Naive thymus-derived CD8-positive, alpha-beta T cell (primary cell): ENCODE results near the gene BID. TPM values are rescaled to one million over a fixed set of nuclear protein-coding genes. Genes with fewer than 3 reads are reported as not detected.
"Not testable (repeated sequence)": the region's sequence is repeated elsewhere in the genome, so short reads cannot be mapped to it uniquely, and the experiment has no call there.

Source experiments
- ATAC-seq, 2 donors: fragments of 150-1000 bp; cut with Tn5 transposase in 1 of 2; sonication (Bioruptor Pico), chemical (Tn5 transposase) in 1 of 2; 1 replicate in 1 of 2; 2 replicates in 1 of 2; pipeline ENCODE4 v1.10.0; 2021; ENCODE audit warnings: mild to moderate bottlenecking in 2 of 2, moderate library complexity in 2 of 2
- POLR2A ChIA-PET: fragments of 350-600 bp; sonication (Branson Sonifier 250); formaldehyde crosslinking; loops from one replicate; lab custom pipeline; 2021; ENCODE audit warnings: antibody characterized with exemption; lab: Charles Lee
- DNase-seq, 10 donors: peaks; one replicate each; pipeline versions ENCODE4 v3.0.0 to v3.0.0-alpha.2; 2020 to 2022
- H3K27ac Mint-ChIP-seq, 10 donors: one replicate each; pipeline ENCODE4 v1.8.0; 2020 to 2022; ENCODE audit warnings: mild to moderate bottlenecking in 10 of 10, mixed read lengths in 10 of 10, moderate library complexity in 4 of 10, inconsistent platforms in 1 of 10
- H3K27me3 Mint-ChIP-seq, 5 donors: one replicate each; pipeline ENCODE4 v1.8.0; 2021 to 2022; ENCODE audit warnings: mixed read lengths in 5 of 5
- H3K36me3 Mint-ChIP-seq, 3 donors: one replicate each; pipeline ENCODE4 v1.8.0; 2020 to 2022; ENCODE audit warnings: mixed read lengths in 3 of 3, mild to moderate bottlenecking in 2 of 3, inconsistent platforms in 1 of 3
- H3K4me1 Mint-ChIP-seq, 4 donors: one replicate each; pipeline ENCODE4 v1.8.0; 2021 to 2022; ENCODE audit warnings: mixed read lengths in 4 of 4
- H3K4me3 Mint-ChIP-seq, 10 donors: one replicate each; pipeline ENCODE4 v1.8.0; 2020 to 2022; ENCODE audit warnings: mild to moderate bottlenecking in 10 of 10, mixed read lengths in 10 of 10, moderate library complexity in 6 of 10, inconsistent platforms in 1 of 10
- H3K9me3 Mint-ChIP-seq, 9 donors: one replicate each; pipeline ENCODE4 v1.8.0; 2020 to 2022; ENCODE audit warnings: mixed read lengths in 9 of 9, mild to moderate bottlenecking in 3 of 9, inconsistent platforms in 1 of 9, moderate library complexity in 1 of 9
- polyA plus RNA-seq, 3 donors: library from polyadenylated mRNA; unstranded; fragments of 300-500 nt; fragmentation: Illumina TruSeq; gene quantifications; one replicate each; pipeline ENCODE4 v1.2.3, GENCODE V29; 2021
- total RNA-seq, 8 experiments: library from RNA in 2 of 8; stranded (reverse) in 2 of 8; gene quantifications; one replicate each; pipeline ENCODE4 v1.2.3 and lab custom pipeline; 2021 to 2026

BID gene
- total and polyA plus RNA-seq, 5 experiments from 2014 or later: 22.3 to 84.1 (median 67.0) TPM

GRCh38 chr22:17716529-17716928, 57.7 kb downstream of the BID start:
- Mint-ChIP-seq H3K27me3 (no peaks in the 10 kb centered on the region), H3K36me3 (peaks cover 0 to 23% (median 8%) of the 10 kb centered on the region in 3 donors), H3K9me3 (no peaks in the 10 kb centered on the region), H3K27ac (peak overlapping the region in 1 of 10 donors; percentile 11), H3K4me1 (peaks cover 0 to 6% (median 2%) of the 10 kb centered on the region in 4 donors), H3K4me3 (no peak overlapping the region)
- POLR2A ChIA-PET: interaction anchor here (0.6 kb wide), 1 partner anchor 300 kb away, joined by 6 read pairs; no protein-coding TSS in a partner anchor
- no peak for ATAC-seq
- no peak for DNase-seq

DNA sequence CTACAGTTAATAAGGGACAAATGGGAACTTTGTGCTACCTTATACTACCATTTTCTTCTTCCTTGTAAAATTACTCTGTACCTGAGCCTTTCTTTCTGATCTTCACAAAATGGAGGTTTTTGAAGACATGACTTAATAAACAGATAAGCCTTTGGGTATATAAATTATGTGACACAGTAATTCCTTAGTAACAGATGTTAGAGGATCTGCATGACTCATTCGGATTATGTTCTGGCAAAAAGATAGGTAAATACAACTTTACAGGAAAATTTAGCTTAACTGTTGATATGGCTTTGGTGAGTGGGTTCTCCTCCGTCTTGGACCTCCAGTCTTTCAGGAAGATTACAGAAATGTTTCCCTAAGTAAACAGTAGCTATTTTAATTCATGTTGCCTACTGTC, 61.8 kb downstream of the BID start:
- peak overlapping the region in 1 of 10 donors; percentile 37 for H3K27ac Mint-ChIP-seq
- no peaks in the 10 kb centered on the region for H3K27me3 Mint-ChIP-seq
- no peaks in the 10 kb centered on the region for H3K9me3 Mint-ChIP-seq
- no peak for ATAC-seq
- peaks cover 0 to 6% (median 2%) of the 10 kb centered on the region in 4 donors for H3K4me1 Mint-ChIP-seq
- POLR2A ChIA-PET: no interaction called here
- no peak overlapping the region for H3K4me3 Mint-ChIP-seq
- DNase-seq: no peak
- peaks cover 0 to 34% (median 8%) of the 10 kb centered on the region in 3 donors for H3K36me3 Mint-ChIP-seq

DNA sequence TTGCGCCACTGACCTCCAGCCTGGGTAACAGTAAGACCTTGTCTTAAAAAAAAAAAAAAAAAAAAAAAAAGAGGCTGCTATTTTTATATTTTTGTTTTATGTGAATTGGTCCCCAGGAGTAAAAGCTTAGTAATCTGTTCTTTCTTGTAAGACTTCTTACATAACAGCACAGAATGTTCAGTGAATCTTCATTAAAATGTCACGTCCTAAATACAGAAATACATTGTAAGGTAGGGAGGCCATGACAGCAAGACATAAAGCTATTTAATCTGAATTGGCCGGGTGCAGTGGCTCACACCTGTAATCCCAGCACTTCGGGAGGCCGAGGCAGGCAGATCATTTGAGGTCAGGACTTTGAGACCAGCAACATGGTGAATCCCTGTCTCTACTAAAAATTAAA, 64.2 kb downstream of the BID start:
- Mint-ChIP-seq H3K27ac (no peak overlapping the region), H3K4me3 (no peak overlapping the region), H3K27me3 (no peaks in the 10 kb centered on the region), H3K9me3 (no peaks in the 10 kb centered on the region), H3K4me1 (peaks cover 6 to 20% (median 16%) of the 10 kb centered on the region in 4 donors), H3K36me3 (peaks cover 0 to 41% (median 8%) of the 10 kb centered on the region in 3 donors)
- POLR2A ChIA-PET: interaction anchor here (0.7 kb wide), 1 partner anchor 51 kb away, joined by 8 read pairs; no protein-coding TSS in a partner anchor
- DNase-seq: no peak
- ATAC-seq: no peak

DNA sequence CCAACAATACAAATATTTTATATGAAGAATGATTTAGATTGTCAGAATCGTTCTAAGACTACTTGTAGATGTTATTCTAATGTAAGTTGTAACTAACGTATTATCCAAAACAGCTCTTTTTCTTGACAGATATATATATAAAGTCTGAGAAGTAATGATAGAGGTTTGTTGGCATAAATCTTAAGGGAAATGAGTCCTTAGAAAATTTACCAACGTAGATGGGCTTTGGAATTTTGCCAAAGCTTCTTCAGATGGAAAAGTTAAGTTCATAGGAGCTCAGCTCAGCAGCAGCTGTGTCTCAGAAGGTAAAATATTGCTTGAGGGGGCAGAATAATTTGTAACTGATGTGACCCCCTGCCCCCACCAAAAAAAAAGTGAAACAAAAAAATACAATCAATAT, 66.7 kb downstream of the BID start:
- Mint-ChIP-seq H3K4me1 (peaks cover 6 to 18% (median 16%) of the 10 kb centered on the region in 4 donors), H3K36me3 (peaks cover 0 to 59% (median 18%) of the 10 kb centered on the region in 3 donors), H3K27ac (peak overlapping the region in 1 of 10 donors; percentile 5), H3K27me3 (no peaks in the 10 kb centered on the region), H3K4me3 (no peak overlapping the region), H3K9me3 (no peaks in the 10 kb centered on the region)
- POLR2A ChIA-PET: interaction anchor here (1.1 kb wide), 1 partner anchor 15 kb away, joined by 3 read pairs; no protein-coding TSS in a partner anchor
- DNase-seq (no peak), ATAC-seq (no peak)

DNA sequence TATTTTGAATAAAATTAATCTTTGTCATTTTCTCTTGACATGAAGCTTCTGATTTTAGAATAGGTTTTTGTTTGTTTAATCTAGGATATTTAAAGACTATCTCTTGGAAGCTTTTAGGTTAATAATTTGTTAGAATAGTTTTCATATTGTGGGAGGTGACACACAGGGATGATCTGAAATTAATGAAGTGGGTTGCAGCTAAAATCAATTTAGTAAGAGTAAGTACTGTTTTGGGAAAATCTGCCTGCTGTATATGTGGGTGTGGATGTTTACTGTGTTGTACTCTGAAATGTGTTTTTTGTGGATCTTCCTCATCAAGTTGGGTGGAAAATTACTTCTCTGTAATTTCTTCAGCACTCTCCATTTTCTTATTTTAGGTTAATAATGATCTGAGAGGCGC, 67.3 kb downstream of the BID start:
- peaks cover 6 to 18% (median 16%) of the 10 kb centered on the region in 4 donors for H3K4me1 Mint-ChIP-seq
- ATAC-seq: no peak
- no peak for DNase-seq
- no peaks in the 10 kb centered on the region for H3K9me3 Mint-ChIP-seq
- H3K4me3 Mint-ChIP-seq: peak overlapping the region in 1 of 10 donors; percentile 56
- peaks cover 0 to 55% (median 18%) of the 10 kb centered on the region in 3 donors for H3K36me3 Mint-ChIP-seq
- H3K27me3 Mint-ChIP-seq: no peaks in the 10 kb centered on the region
- POLR2A ChIA-PET: interaction anchor here (1.1 kb wide), 1 partner anchor 16 kb away, joined by 3 read pairs; no protein-coding TSS in a partner anchor
- peak overlapping the region in 6 of 10 donors; percentile 6 to 83 (median 53) for H3K27ac Mint-ChIP-seq

GRCh38 chr22:17705951-17706900, 68.0 kb downstream of the BID start:
- H3K36me3 Mint-ChIP-seq: peaks cover 0 to 51% (median 16%) of the 10 kb centered on the region in 3 donors
- peak overlapping the region; percentile 4 to 85 (median 70) for H3K4me3 Mint-ChIP-seq
- DNase-seq: peak in 2 of 10 donors; percentile 2 to 6
- H3K27me3 Mint-ChIP-seq: no peaks in the 10 kb centered on the region
- peak; percentile 62 to 73 for ATAC-seq
- H3K9me3 Mint-ChIP-seq: no peaks in the 10 kb centered on the region
- H3K4me1 Mint-ChIP-seq: peaks cover 6 to 18% (median 16%) of the 10 kb centered on the region in 4 donors
- POLR2A ChIA-PET: interaction anchor here (0.6 to 0.7 kb wide), 2 partner anchors 123 to 261 kb away, joined by 3 read pairs; no protein-coding TSS in a partner anchor
- H3K27ac Mint-ChIP-seq: peak overlapping the region; percentile 49 to 94 (median 81)

- POLR2A ChIA-PET: interaction anchor here (0.7 kb wide), 1 partner anchor 124 kb away, joined by 3 read pairs; no protein-coding TSS in a partner anchor
- Mint-ChIP-seq H3K9me3 (no peaks in the 10 kb centered on the region), H3K36me3 (peaks cover 0 to 56% (median 16%) of the 10 kb centered on the region in 3 donors), H3K27ac (peak overlapping the region in 2 of 10 donors; percentile 49 to 83), H3K27me3 (no peaks in the 10 kb centered on the region), H3K4me1 (peaks cover 6 to 18% (median 16%) of the 10 kb centered on the region in 4 donors), H3K4me3 (no peak overlapping the region)
- DNase-seq (no peak), ATAC-seq (no peak)
Observed at GRCh38 chr22:17705546-17705945, 68.7 kb downstream of the BID start.

DNA sequence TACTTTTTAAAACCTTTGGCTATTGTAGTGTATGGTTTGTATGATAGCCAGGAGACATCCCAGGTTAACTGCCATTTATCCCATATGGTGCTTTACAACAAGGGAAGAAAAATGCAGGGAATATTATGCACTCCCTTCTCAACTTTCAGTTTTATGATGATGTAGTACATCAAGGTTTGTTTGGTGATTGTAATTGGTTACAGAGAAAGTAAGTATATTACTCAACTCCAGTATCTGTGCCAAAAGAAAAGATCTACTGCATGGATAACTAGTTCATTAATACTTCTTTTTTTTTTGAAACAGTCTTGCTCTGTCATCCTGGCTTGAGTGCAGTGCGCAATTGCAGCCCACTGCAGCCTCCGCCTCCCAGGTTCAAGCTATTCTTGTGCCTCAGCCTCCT, 70.5 kb downstream of the BID start:
- Mint-ChIP-seq H3K36me3 (peaks cover 2 to 57% (median 16%) of the 10 kb centered on the region in 3 donors), H3K4me1 (peaks cover 7 to 26% (median 19%) of the 10 kb centered on the region in 4 donors), H3K9me3 (no peaks in the 10 kb centered on the region), H3K27me3 (no peaks in the 10 kb centered on the region), H3K4me3 (no peak overlapping the region), H3K27ac (no peak overlapping the region)
- ATAC-seq (no peak), DNase-seq (no peak)
- POLR2A ChIA-PET: no interaction called here

DNA sequence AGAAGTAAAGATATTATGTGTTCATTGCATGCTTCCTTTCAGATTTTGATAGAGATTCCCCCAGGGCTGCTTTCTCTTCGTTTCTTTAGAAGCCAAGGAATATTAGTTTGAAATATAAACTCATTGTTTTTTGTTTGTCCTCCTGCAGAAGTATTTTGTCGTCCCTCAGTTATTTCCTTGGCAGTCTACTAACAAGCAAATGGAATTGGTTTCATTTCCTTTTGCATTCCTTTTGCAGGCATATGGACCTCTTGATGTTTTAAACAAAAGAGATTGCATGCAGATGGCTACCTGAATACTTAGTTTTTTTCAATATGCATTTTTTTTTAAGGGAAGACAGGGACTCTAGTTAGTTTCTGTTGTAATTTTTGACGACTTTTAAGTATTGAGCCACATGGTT, 73.5 kb downstream of the BID start:
- H3K27ac Mint-ChIP-seq: peak overlapping the region in 1 of 10 donors; percentile 25
- DNase-seq: no peak
- H3K4me1 Mint-ChIP-seq: peaks cover 4 to 16% (median 8%) of the 10 kb centered on the region in 4 donors
- no peaks in the 10 kb centered on the region for H3K9me3 Mint-ChIP-seq
- peaks cover 4 to 57% (median 23%) of the 10 kb centered on the region in 3 donors for H3K36me3 Mint-ChIP-seq
- no peaks in the 10 kb centered on the region for H3K27me3 Mint-ChIP-seq
- POLR2A ChIA-PET: no interaction called here
- ATAC-seq: no peak
- no peak overlapping the region for H3K4me3 Mint-ChIP-seq

GRCh38 chr22:17699696-17700340, 74.5 kb downstream of the BID start:
- DNase-seq: no peak
- Mint-ChIP-seq H3K27ac (peak overlapping the region in 1 of 10 donors; percentile 32), H3K27me3 (no peaks in the 10 kb centered on the region), H3K9me3 (no peaks in the 10 kb centered on the region), H3K36me3 (peaks cover 4 to 53% (median 25%) of the 10 kb centered on the region in 3 donors), H3K4me3 (no peak overlapping the region), H3K4me1 (peaks cover 1 to 13% (median 5%) of the 10 kb centered on the region in 4 donors)
- no peak for ATAC-seq
- POLR2A ChIA-PET: no interaction called here

GRCh38 chr22:17698948-17699347, 75.3 kb downstream of the BID start:
- peaks cover 4 to 53% (median 22%) of the 10 kb centered on the region in 3 donors for H3K36me3 Mint-ChIP-seq
- ATAC-seq (no peak), DNase-seq (no peak)
- peaks cover 5 to 13% (median 6%) of the 10 kb centered on the region in 4 donors for H3K4me1 Mint-ChIP-seq
- H3K4me3 Mint-ChIP-seq: no peak overlapping the region
- H3K27me3 Mint-ChIP-seq: no peaks in the 10 kb centered on the region
- peak overlapping the region in 3 of 10 donors; percentile 4 to 58 (median 36) for H3K27ac Mint-ChIP-seq
- H3K9me3 Mint-ChIP-seq: no peaks in the 10 kb centered on the region
- POLR2A ChIA-PET: no interaction called here

DNA sequence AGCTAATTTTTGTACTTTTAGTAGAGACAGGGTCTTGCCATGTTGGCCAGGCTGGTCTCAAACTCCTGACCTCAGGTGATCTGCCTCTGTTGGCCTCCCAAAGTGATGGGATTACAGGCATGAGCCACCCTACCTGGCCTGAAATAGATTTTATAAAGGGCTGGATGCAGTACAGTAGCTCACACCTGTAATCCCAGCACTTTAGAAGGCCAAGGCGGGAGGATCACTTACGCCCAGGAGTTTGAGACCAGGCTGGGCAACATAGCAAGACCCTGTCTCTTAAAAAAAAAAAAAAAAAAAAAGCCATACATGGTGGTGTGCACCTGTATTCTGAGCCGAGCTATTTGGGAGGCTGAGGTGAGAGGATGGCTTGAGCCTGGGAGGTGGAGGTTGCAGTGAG, 76.0 kb downstream of the BID start:
- H3K9me3 Mint-ChIP-seq, H3K27me3 Mint-ChIP-seq, H3K27ac Mint-ChIP-seq, ATAC-seq, DNase-seq, H3K4me3 Mint-ChIP-seq: not testable (repeated sequence)
- peaks cover 4 to 48% (median 17%) of the 10 kb centered on the region in 3 donors for H3K36me3 Mint-ChIP-seq
- POLR2A ChIA-PET: interaction anchor here (0.7 kb wide), 1 partner anchor 104 kb away, joined by 4 read pairs; no protein-coding TSS in a partner anchor
- H3K4me1 Mint-ChIP-seq: peaks cover 5 to 13% (median 6%) of the 10 kb centered on the region in 4 donors
